ENCODE results near the gene CMYA5. TPM values are rescaled to one million over a fixed set of nuclear protein-coding genes. Genes with fewer than 3 reads are reported as not detected.

The CMYA5 gene
- total and polyA plus RNA-seq, 2 of the 4 experiments (the other 2 are of a cell fraction) = 0.39 to 0.90 TPM

GRCh38 chr5:79803007-79803406, 113.4 kb downstream of the CMYA5 start:
- no peak overlapping the region for H2BK15ac ChIP-seq (ENCODE audit: low read depth, low read length)
- H3K9ac ChIP-seq (ENCODE audit: low read depth, low read length) = no peak overlapping the region
- H4K5ac ChIP-seq (ENCODE audit: low read depth, low read length) = no peak overlapping the region
- ChIA-PET POLR2A (ENCODE audit: unreplicated experiment) (no interaction called here), CTCF (interaction anchor here (0.6 kb wide), 1 partner anchor 31 kb away, joined by 3 read pairs; no protein-coding TSS in a partner anchor)
- H2BK5ac ChIP-seq (ENCODE audit: low read depth, low read length, poor library complexity, severe bottlenecking) = no peak overlapping the region
- no peak overlapping the region for H3K18ac ChIP-seq (ENCODE audit: low read depth, low read length)
- no peak overlapping the region for H3K4me2 ChIP-seq (ENCODE audit: low read depth, low read length)
- no CpG with 5 or more reads among the region's 2 CpGs for WGBS, 2 experiments (ENCODE audit: extremely low coverage in 2 of 2, insufficient read length in 1 of 2)
- H2AK5ac ChIP-seq (ENCODE audit: low read depth, low read length) = no peak overlapping the region
- H2AFZ ChIP-seq (replicated peaks; ENCODE audit: low read length, poor library complexity) = no peak overlapping the region
- H3K4me3 ChIP-seq (ENCODE audit: insufficient read depth, low read depth, low read length) = no peak overlapping the region
- no peaks in the 10 kb centered on the region; the same call in 1 of the 2 replicates for H3K4me1 ChIP-seq (ENCODE audit: control insufficient read depth, insufficient read depth, low read length)
- H3K56ac ChIP-seq (ENCODE audit: extremely low read depth, insufficient read depth, low read length) = no peak overlapping the region
- no peak overlapping the region for H2BK20ac ChIP-seq (ENCODE audit: low read depth, low read length)
- no peak overlapping the region for H3K27ac ChIP-seq (ENCODE audit: insufficient read depth, low read length)
- no peaks in the 10 kb centered on the region for H3K36me3 ChIP-seq (ENCODE audit: control insufficient read depth, insufficient read depth, low read length)
- H2AK9ac ChIP-seq (replicated peaks; ENCODE audit: low read depth, low read length, poor library complexity) = no peak overlapping the region
- H3K23ac ChIP-seq (ENCODE audit: low read depth, low read length) = no peak overlapping the region
- no peaks in the 10 kb centered on the region for H3K9me1 ChIP-seq (ENCODE audit: insufficient read depth, low read length)
- no peaks in the 10 kb centered on the region for H3K9me3 ChIP-seq (ENCODE audit: control insufficient read depth, insufficient read depth, low read length)
- no peak overlapping the region for H2BK120ac ChIP-seq (ENCODE audit: low read depth, low read length)
- dilution Hi-C loops (cut with HindIII; ENCODE audit: low sequenced_read_pairs, unreplicated experiment) = no loop called here
- DNase-seq (peak; percentile 1), ATAC-seq (ENCODE audit: low read depth) (no peak)
- H4K20me1 ChIP-seq (ENCODE audit: insufficient read depth, low read length) = no peaks in the 10 kb centered on the region
- no peaks in the 10 kb centered on the region for H3K79me1 ChIP-seq (ENCODE audit: low read depth in 1 of 2, low read length in 2 of 2)
- peaks cover 9% of the 10 kb centered on the region for H3K27me3 ChIP-seq (ENCODE audit: control insufficient read depth, insufficient read depth, low read length)
- no peak overlapping the region for H3K14ac ChIP-seq (replicated peaks; ENCODE audit: low read depth, low read length)
- H4K91ac ChIP-seq (ENCODE audit: insufficient read depth, low read depth, low read length) = no peak overlapping the region
- no TSS peak for BruUV-seq (replicated peaks)
- H4K8ac ChIP-seq (ENCODE audit: low read depth in 2 of 2, low read length in 2 of 2) = no peak overlapping the region
- TF ChIP-seq NFE2L2 (IDR thresholded peaks at IDR 0.05; ENCODE audit: low read depth, low read length) = no peak
- no peak for TF ChIP-seq RFX5 (IDR thresholded peaks at IDR 0.05; ENCODE audit: low read depth, low read length)
- no peak for TF ChIP-seq CEBPB (IDR thresholded peaks at IDR 0.05; ENCODE audit: low read depth, low read length)
- no peak for TF ChIP-seq USF2 (IDR thresholded peaks at IDR 0.05; ENCODE audit: low read depth, low read length)
- no peak for TF ChIP-seq FOS (IDR thresholded peaks at IDR 0.05; ENCODE audit: low read depth, low read length)
- TF ChIP-seq MAFK (IDR thresholded peaks at IDR 0.05; ENCODE audit: low read depth, low read length) = no peak
- no peak for TF ChIP-seq SMC3 (IDR thresholded peaks at IDR 0.05; ENCODE audit: low read depth, low read length)
- no peak for TF ChIP-seq MXI1 (IDR thresholded peaks at IDR 0.05; ENCODE audit: borderline replicate concordance, low read depth, low read length)
- TF ChIP-seq CTCF (conservative IDR thresholded peaks at IDR 0.05; ENCODE audit: low read depth, low read length) = no peak
- TF ChIP-seq MAZ (IDR thresholded peaks at IDR 0.05; ENCODE audit: borderline replicate concordance, low read depth, low read length) = no peak
- no peak for TF ChIP-seq POLR2A (IDR thresholded peaks at IDR 0.05; ENCODE audit: low read depth, low read length)
- no peak for TF ChIP-seq CHD1 (IDR thresholded peaks at IDR 0.05; ENCODE audit: low read depth, low read length)
- no peak for TF ChIP-seq RCOR1 (IDR thresholded peaks at IDR 0.05; ENCODE audit: insufficient replicate concordance, low read length)
- intact Hi-C loops (cut with micrococcal nuclease) = no loop called here
- no peak overlapping the region for H3K4ac ChIP-seq (ENCODE audit: low read depth, low read length)
- in situ Hi-C loops (cut with MboI; ENCODE audit: low sequenced_read_pairs) = no loop called here
